ENCODE results near the gene HEXIM1. TPM values are rescaled to one million over a fixed set of nuclear protein-coding genes. Genes with fewer than 3 reads are reported as not detected.

HEXIM1 gene
- total and polyA plus RNA-seq, 10 donors: 12.9 to 43.1 (median 26.7) TPM

GRCh38 chr17:45190503-45191255 lies 42.4 kb downstream of the HEXIM1 start:
- WGBS, 5 donors: 61 to 75% (median 71%) methylated on average over 11 of the region's 11 CpGs
- DNase-seq: no peak
- Histone ChIP-seq H3K36me3 (no peaks in the 10 kb centered on the region), H3K27ac (no peak overlapping the region), H3K27me3 (replicated peaks in 1 of 7) (no peaks in the 10 kb centered on the region), H3K4me1 (no peaks in the 10 kb centered on the region), H3K9me3 (peaks cover 0 to 3% (median 0%) of the 10 kb centered on the region in 8 donors), H3K4me3 (no peak overlapping the region)
- intact Hi-C loops (cut with DNase I; ENCODE audit: low total_unique reads): no loop called here
- TF ChIP-seq CTCF (IDR thresholded peaks at IDR 0.05 in 8 of 11, conservative IDR thresholded peaks at IDR 0.05 in 3 of 11): no peak
- no peak for TF ChIP-seq POLR2A (IDR thresholded peaks at IDR 0.05)
- TF ChIP-seq POLR2AphosphoS5 (IDR thresholded peaks at IDR 0.05): no peak

GRCh38 chr17:45195424-45195823 lies 47.1 kb downstream of the HEXIM1 start:
- Histone ChIP-seq H3K4me1 (peaks cover 0 to 21% (median 12%) of the 10 kb centered on the region in 6 donors), H3K4me3 (no peak overlapping the region), H3K27ac (no peak overlapping the region), H3K36me3 (no peaks in the 10 kb centered on the region), H3K9me3 (peaks cover 0 to 3% (median 0%) of the 10 kb centered on the region in 8 donors), H3K27me3 (replicated peaks in 1 of 7) (no peaks in the 10 kb centered on the region)
- intact Hi-C loops (cut with DNase I; ENCODE audit: low total_unique reads): no loop called here
- DNase-seq: no peak
- TF ChIP-seq POLR2AphosphoS5 (IDR thresholded peaks at IDR 0.05) (no peak), CTCF (IDR thresholded peaks at IDR 0.05 in 8 of 11, conservative IDR thresholded peaks at IDR 0.05 in 3 of 11) (no peak), POLR2A (IDR thresholded peaks at IDR 0.05) (no peak)

- 73 to 90% (median 80%) methylated on average over 6 of the region's 6 CpGs for WGBS, 5 donors
- no peaks in the 10 kb centered on the region for H3K27me3 ChIP-seq (replicated peaks in 1 of 7)
These were observed 48.8 kb downstream of the HEXIM1 start for GRCh38 chr17:45197108-45197507.

More at GRCh38 chr17:45197108-45197507, 48.8 kb downstream of the HEXIM1 start:
- Histone ChIP-seq H3K9me3 (peaks cover 0 to 3% (median 0%) of the 10 kb centered on the region in 8 donors), H3K4me1 (peaks cover 0 to 38% (median 14%) of the 10 kb centered on the region in 6 donors), H3K4me3 (no peak overlapping the region), H3K36me3 (no peaks in the 10 kb centered on the region), H3K27ac (peak overlapping the region in 2 of 8 donors; percentile 23 to 48)
- no peak for TF ChIP-seq POLR2A (IDR thresholded peaks at IDR 0.05)
- TF ChIP-seq POLR2AphosphoS5 (IDR thresholded peaks at IDR 0.05): no peak
- no peak for TF ChIP-seq CTCF (IDR thresholded peaks at IDR 0.05 in 8 of 11, conservative IDR thresholded peaks at IDR 0.05 in 3 of 11)
- no peak for DNase-seq
- intact Hi-C loops (cut with DNase I; ENCODE audit: low total_unique reads): loop anchor here (2.0 kb wide), 1 partner anchor 62 kb away; the partner anchor contains the start of gene ACBD4
